ENCODE results near the gene CALML5.

GRCh38 chr10:5498791-5499492 lies 428 bp downstream of the CALML5 start:
- TF ChIP-seq EZH2phosphoT487 (conservative IDR thresholded peaks at IDR 0.05; ENCODE audit: low read length), result no peak
- no peak for TF ChIP-seq CTCF (IDR thresholded peaks at IDR 0.05; ENCODE audit: insufficient read depth, low read length, poor library complexity, severe bottlenecking)
